GM04503 (cell line): ENCODE data around the gene GXYLT2.

Source experiments
- DNase-seq: peaks from one replicate; pipeline ENCODE4 v3.0.0-alpha.2; 2012; ENCODE audit warnings: low read depth

Gene GXYLT2

DNA sequence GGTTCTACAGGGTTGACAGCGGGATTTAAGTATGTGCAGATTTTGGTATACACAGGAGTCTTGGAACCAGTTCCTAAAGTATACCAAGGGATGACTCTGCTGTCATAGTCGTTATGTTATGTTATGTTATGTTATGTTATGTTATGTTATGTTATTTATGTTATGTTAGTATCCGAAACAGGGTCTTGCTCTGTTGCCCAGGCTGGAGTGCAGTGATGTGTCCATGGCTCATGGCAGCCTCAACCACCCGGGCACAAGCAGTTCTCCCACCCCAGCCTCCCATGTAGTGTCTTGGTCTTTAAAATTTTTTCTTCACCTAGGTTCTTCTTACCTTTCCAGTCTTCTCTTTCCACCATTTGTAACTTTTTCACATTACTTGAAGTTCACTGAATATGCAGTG lies 130.5 kb downstream of the GXYLT2 start:
- no peak for DNase-seq

- DNase-seq = no peak
These were observed 131.1 kb downstream of the GXYLT2 start for GRCh38 chr3:73018790-73019441.

DNA sequence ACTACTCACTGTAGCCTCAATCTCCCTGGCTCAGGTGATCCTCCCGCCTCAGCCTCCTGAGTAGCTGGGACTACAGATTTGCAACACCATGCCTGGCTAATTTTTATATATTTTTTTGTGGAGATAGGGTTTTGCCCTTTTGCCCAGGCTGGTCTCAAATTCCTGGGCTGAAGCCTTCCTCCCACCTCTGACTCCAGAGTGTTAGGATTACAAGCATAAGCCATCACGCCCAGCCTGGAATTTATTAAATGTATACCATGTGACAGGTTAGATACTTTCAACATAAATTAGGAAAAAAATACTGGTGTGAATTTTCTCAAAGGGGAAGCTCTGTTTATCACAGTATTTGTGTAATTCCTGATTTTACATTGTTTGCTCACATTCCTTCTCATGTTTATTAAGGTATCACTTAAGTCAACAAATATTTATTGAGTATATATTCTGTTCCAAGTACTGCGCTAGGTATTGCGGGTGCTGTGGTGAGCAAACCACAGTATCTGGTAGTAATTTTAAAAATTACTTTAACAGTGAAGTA lies 133.5 kb downstream of the GXYLT2 start:
- DNase-seq = no peak

DNA sequence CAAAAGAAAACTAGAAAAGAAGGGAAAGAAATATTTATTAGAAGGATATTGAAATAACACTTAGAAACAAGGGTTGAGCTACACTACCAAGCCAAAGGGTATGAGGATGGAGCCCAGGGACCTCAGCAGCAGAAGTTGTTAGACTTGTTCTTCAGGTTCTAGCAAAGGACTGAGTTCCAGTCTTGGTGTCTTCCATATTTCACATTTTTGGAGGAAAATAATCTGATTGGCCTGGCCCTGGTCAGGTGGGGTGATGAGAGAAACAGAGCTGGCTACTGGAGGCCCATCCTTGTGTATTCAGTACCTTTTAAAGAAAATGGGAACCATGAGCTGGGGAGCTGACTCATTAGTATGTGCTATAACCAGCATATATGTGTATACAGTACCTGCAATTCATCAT lies 137.0 kb downstream of the GXYLT2 start:
- no peak for DNase-seq

DNA sequence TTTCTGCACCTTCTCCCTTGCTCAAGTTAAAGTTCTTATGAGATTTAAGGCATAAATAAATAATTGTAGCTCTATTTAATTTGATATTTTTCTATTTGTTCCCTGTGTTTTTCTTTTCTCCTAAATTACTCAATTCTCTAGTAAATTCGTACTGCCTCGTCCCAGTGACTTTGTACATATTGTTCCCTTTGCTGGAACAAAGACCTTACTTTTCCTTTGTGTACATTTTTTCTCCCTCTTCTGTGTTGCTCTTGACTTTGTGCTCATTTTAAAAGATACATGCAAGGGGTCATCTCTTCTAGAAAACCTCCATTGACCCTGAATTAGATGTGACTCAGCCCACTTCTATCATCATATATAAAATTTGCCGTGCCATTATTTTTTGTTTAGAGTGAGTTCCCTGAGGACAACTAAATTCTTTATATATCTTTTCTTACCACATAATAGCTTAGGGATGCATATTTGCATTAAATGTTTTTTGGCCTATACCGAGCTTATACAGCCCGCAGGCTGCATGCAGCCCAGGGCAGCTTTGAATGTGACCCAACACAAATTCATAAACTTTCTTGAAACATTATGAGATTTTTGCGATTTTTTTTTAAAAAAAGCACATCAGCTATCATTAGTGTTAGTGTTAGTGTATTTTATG lies 138.4 kb downstream of the GXYLT2 start:
- DNase-seq = no peak
